Measurements from ENCODE around the gene METTL25.

The METTL25 gene

GRCh38 chr12:82400819-82401218, 42.5 kb downstream of the METTL25 start:
- Histone ChIP-seq H3K4me1 (ENCODE audit: control insufficient read depth in 1 of 2, insufficient read depth in 2 of 2, low read length in 2 of 2) (no peaks in the 10 kb centered on the region), H4K12ac (ENCODE audit: low read depth, low read length) (no peak overlapping the region), H3K18ac (ENCODE audit: low read length) (no peak overlapping the region), H2BK12ac (ENCODE audit: low read length) (no peak overlapping the region), H3K79me2 (ENCODE audit: control insufficient read depth, insufficient read depth, low read length, poor library complexity) (no peaks in the 10 kb centered on the region), H3K23ac (ENCODE audit: low read length) (no peak overlapping the region), H3K4ac (ENCODE audit: low read depth, low read length) (no peak overlapping the region), H3K9ac (ENCODE audit: low read length) (no peak overlapping the region), H3K27ac (ENCODE audit: low read depth, low read length) (no peak overlapping the region), H3K4me3 (ENCODE audit: low read depth, low read length) (no peak overlapping the region), H4K91ac (ENCODE audit: low read depth, low read length) (no peak overlapping the region), H2BK5ac (ENCODE audit: low read depth, low read length, poor library complexity) (no peak overlapping the region), H3K36me3 (ENCODE audit: control insufficient read depth in 1 of 2, insufficient read depth in 2 of 2, low read length in 2 of 2) (no peaks in the 10 kb centered on the region), H3K79me1 (ENCODE audit: low read length) (no peaks in the 10 kb centered on the region), H3K9me3 (ENCODE audit: insufficient read depth, low read depth, low read length) (no peaks in the 10 kb centered on the region), H3K14ac (ENCODE audit: low read length) (no peak overlapping the region), H3K27me3 (ENCODE audit: insufficient read depth, low read length) (no peaks in the 10 kb centered on the region), H3K4me2 (ENCODE audit: low read length) (no peak overlapping the region), H2AK5ac (ENCODE audit: low read length) (no peak overlapping the region), H2BK120ac (ENCODE audit: insufficient read depth, low read length, poor library complexity) (no peak overlapping the region), H4K8ac (ENCODE audit: low read depth, low read length) (no peak overlapping the region), H2AFZ (ENCODE audit: insufficient read depth, low read length, poor library complexity) (no peak overlapping the region)
- no CpG with 5 or more reads among the region's 2 CpGs for WGBS (ENCODE audit: extremely low coverage, insufficient coverage, insufficient read length)
- DNase-seq, result no peak

GRCh38 chr12:82406651-82407050, 48.3 kb downstream of the METTL25 start:
- Histone ChIP-seq H3K23ac (ENCODE audit: low read length) (no peak overlapping the region), H3K4ac (ENCODE audit: low read depth, low read length) (no peak overlapping the region), H3K9me3 (ENCODE audit: insufficient read depth, low read depth, low read length) (no peaks in the 10 kb centered on the region), H3K79me2 (ENCODE audit: control insufficient read depth, insufficient read depth, low read length, poor library complexity) (no peaks in the 10 kb centered on the region), H3K4me3 (ENCODE audit: low read depth, low read length) (no peak overlapping the region), H4K91ac (ENCODE audit: low read depth, low read length) (no peak overlapping the region), H3K27ac (ENCODE audit: low read depth, low read length) (no peak overlapping the region), H3K14ac (ENCODE audit: low read length) (no peak overlapping the region), H2BK5ac (ENCODE audit: low read depth, low read length, poor library complexity) (no peak overlapping the region), H3K18ac (ENCODE audit: low read length) (no peak overlapping the region), H4K12ac (ENCODE audit: low read depth, low read length) (no peak overlapping the region), H3K79me1 (ENCODE audit: low read length) (no peaks in the 10 kb centered on the region), H2AFZ (ENCODE audit: insufficient read depth, low read length, poor library complexity) (no peak overlapping the region), H3K27me3 (ENCODE audit: insufficient read depth, low read length) (no peaks in the 10 kb centered on the region), H2BK120ac (ENCODE audit: insufficient read depth, low read length, poor library complexity) (no peak overlapping the region), H3K9ac (ENCODE audit: low read length) (no peak overlapping the region), H2BK12ac (ENCODE audit: low read length) (no peak overlapping the region), H3K4me2 (ENCODE audit: low read length) (no peak overlapping the region), H2AK5ac (ENCODE audit: low read length) (no peak overlapping the region), H4K8ac (ENCODE audit: low read depth, low read length) (no peak overlapping the region), H3K36me3 (ENCODE audit: control insufficient read depth in 1 of 2, insufficient read depth in 2 of 2, low read length in 2 of 2) (no peaks in the 10 kb centered on the region), H3K4me1 (ENCODE audit: control insufficient read depth in 1 of 2, insufficient read depth in 2 of 2, low read length in 2 of 2) (no peaks in the 10 kb centered on the region)
- no CpG with 5 or more reads among the region's 1 CpG for WGBS (ENCODE audit: extremely low coverage, insufficient coverage, insufficient read length)
- DNase-seq, result no peak

- Histone ChIP-seq H3K14ac (ENCODE audit: low read length) (no peak overlapping the region), H4K8ac (ENCODE audit: low read depth, low read length) (no peak overlapping the region), H3K27me3 (ENCODE audit: insufficient read depth, low read length) (no peaks in the 10 kb centered on the region), H3K36me3 (ENCODE audit: control insufficient read depth in 1 of 2, insufficient read depth in 2 of 2, low read length in 2 of 2) (no peaks in the 10 kb centered on the region), H3K9me3 (ENCODE audit: insufficient read depth, low read depth, low read length) (no peaks in the 10 kb centered on the region), H3K4me1 (ENCODE audit: control insufficient read depth in 1 of 2, insufficient read depth in 2 of 2, low read length in 2 of 2) (no peaks in the 10 kb centered on the region), H3K4ac (ENCODE audit: low read depth, low read length) (no peak overlapping the region), H3K4me3 (ENCODE audit: low read depth, low read length) (no peak overlapping the region), H4K12ac (ENCODE audit: low read depth, low read length) (no peak overlapping the region), H2AFZ (ENCODE audit: insufficient read depth, low read length, poor library complexity) (no peak overlapping the region), H2BK12ac (ENCODE audit: low read length) (no peak overlapping the region), H3K23ac (ENCODE audit: low read length) (no peak overlapping the region), H2BK120ac (ENCODE audit: insufficient read depth, low read length, poor library complexity) (no peak overlapping the region), H3K4me2 (ENCODE audit: low read length) (no peak overlapping the region), H2BK5ac (ENCODE audit: low read depth, low read length, poor library complexity) (no peak overlapping the region), H3K18ac (ENCODE audit: low read length) (no peak overlapping the region), H4K91ac (ENCODE audit: low read depth, low read length) (no peak overlapping the region), H3K9ac (ENCODE audit: low read length) (no peak overlapping the region), H2AK5ac (ENCODE audit: low read length) (no peak overlapping the region), H3K79me2 (ENCODE audit: control insufficient read depth, insufficient read depth, low read length, poor library complexity) (no peaks in the 10 kb centered on the region), H3K79me1 (ENCODE audit: low read length) (no peaks in the 10 kb centered on the region), H3K27ac (ENCODE audit: low read depth, low read length) (no peak overlapping the region)
- WGBS (ENCODE audit: extremely low coverage, insufficient coverage, insufficient read length), result no CpG with 5 or more reads among the region's 5 CpGs
- no peak for DNase-seq
Measured at GRCh38 chr12:82407481-82407880, 49.2 kb downstream of the METTL25 start.

- no peak overlapping the region for H3K14ac ChIP-seq (ENCODE audit: low read length)
- no peaks in the 10 kb centered on the region for H3K36me3 ChIP-seq (ENCODE audit: control insufficient read depth in 1 of 2, insufficient read depth in 2 of 2, low read length in 2 of 2)
- no peaks in the 10 kb centered on the region for H3K79me2 ChIP-seq (ENCODE audit: control insufficient read depth, insufficient read depth, low read length, poor library complexity)
- no peaks in the 10 kb centered on the region for H3K9me3 ChIP-seq (ENCODE audit: insufficient read depth, low read depth, low read length)
- no peaks in the 10 kb centered on the region for H3K79me1 ChIP-seq (ENCODE audit: low read length)
- H3K27me3 ChIP-seq (ENCODE audit: insufficient read depth, low read length), result no peaks in the 10 kb centered on the region
- no peak overlapping the region for H3K4ac ChIP-seq (ENCODE audit: low read depth, low read length)
- no peak overlapping the region for H3K18ac ChIP-seq (ENCODE audit: low read length)
- no peak overlapping the region for H4K8ac ChIP-seq (ENCODE audit: low read depth, low read length)
- no peak overlapping the region for H2BK120ac ChIP-seq (ENCODE audit: insufficient read depth, low read length, poor library complexity)
- H3K4me3 ChIP-seq (ENCODE audit: low read depth, low read length), result no peak overlapping the region
- H2BK12ac ChIP-seq (ENCODE audit: low read length), result no peak overlapping the region
- H2BK5ac ChIP-seq (ENCODE audit: low read depth, low read length, poor library complexity), result no peak overlapping the region
- H2AK5ac ChIP-seq (ENCODE audit: low read length), result no peak overlapping the region
- H3K23ac ChIP-seq (ENCODE audit: low read length), result no peak overlapping the region
- no peak overlapping the region for H3K9ac ChIP-seq (ENCODE audit: low read length)
- DNase-seq, result no peak
- H2AFZ ChIP-seq (ENCODE audit: insufficient read depth, low read length, poor library complexity), result no peak overlapping the region
- no peaks in the 10 kb centered on the region for H3K4me1 ChIP-seq (ENCODE audit: control insufficient read depth in 1 of 2, insufficient read depth in 2 of 2, low read length in 2 of 2)
- no peak overlapping the region for H3K27ac ChIP-seq (ENCODE audit: low read depth, low read length)
- no peak overlapping the region for H4K91ac ChIP-seq (ENCODE audit: low read depth, low read length)
- no CpG with 5 or more reads among the region's 1 CpG for WGBS (ENCODE audit: extremely low coverage, insufficient coverage, insufficient read length)
- no peak overlapping the region for H4K12ac ChIP-seq (ENCODE audit: low read depth, low read length)
- no peak overlapping the region for H3K4me2 ChIP-seq (ENCODE audit: low read length)
Measured at GRCh38 chr12:82408844-82409243, 50.5 kb downstream of the METTL25 start.

All from trophoblast cell (in vitro differentiated cells and primary cell).